Duodenal mucosa (tissue), 2 donors: ENCODE measurements around the gene XRN2.

Experiments used
- H3K27ac ChIP-seq: one replicate; pipeline ENCODE4 v1.7.0; 2013; ENCODE audit warnings: low read depth, low read length
- H3K27me3 ChIP-seq, 2 donors: one replicate each; pipeline ENCODE4 v1.7.0; 2013; ENCODE audit warnings: low read length in 2 of 2, control low read depth in 1 of 2; ENCODE audit not compliant: insufficient read depth in 2 of 2, control insufficient read depth in 1 of 2
- H3K36me3 ChIP-seq, 2 donors: one replicate each; pipeline ENCODE4 v1.7.0; 2013; ENCODE audit warnings: low read length in 2 of 2, control low read depth in 1 of 2; ENCODE audit not compliant: insufficient read depth in 2 of 2, control insufficient read depth in 1 of 2
- H3K4me1 ChIP-seq, 2 donors: one replicate each; pipeline ENCODE4 v1.7.0; 2013; ENCODE audit warnings: low read length in 2 of 2, control low read depth in 1 of 2; ENCODE audit not compliant: insufficient read depth in 2 of 2, control insufficient read depth in 1 of 2
- H3K4me3 ChIP-seq, 2 donors: one replicate each; pipeline ENCODE4 v1.7.0; 2013; ENCODE audit warnings: low read length in 2 of 2, low read depth in 1 of 2
- H3K9ac ChIP-seq, 2 donors: one replicate each; pipeline ENCODE4 v1.7.0; 2013; ENCODE audit warnings: low read length in 2 of 2, low read depth in 1 of 2
- H3K9me3 ChIP-seq, 2 donors: one replicate each; pipeline ENCODE4 v1.7.0; 2013; ENCODE audit warnings: low read length in 2 of 2, control low read depth in 1 of 2; ENCODE audit not compliant: control insufficient read depth in 1 of 2

Gene XRN2

DNA sequence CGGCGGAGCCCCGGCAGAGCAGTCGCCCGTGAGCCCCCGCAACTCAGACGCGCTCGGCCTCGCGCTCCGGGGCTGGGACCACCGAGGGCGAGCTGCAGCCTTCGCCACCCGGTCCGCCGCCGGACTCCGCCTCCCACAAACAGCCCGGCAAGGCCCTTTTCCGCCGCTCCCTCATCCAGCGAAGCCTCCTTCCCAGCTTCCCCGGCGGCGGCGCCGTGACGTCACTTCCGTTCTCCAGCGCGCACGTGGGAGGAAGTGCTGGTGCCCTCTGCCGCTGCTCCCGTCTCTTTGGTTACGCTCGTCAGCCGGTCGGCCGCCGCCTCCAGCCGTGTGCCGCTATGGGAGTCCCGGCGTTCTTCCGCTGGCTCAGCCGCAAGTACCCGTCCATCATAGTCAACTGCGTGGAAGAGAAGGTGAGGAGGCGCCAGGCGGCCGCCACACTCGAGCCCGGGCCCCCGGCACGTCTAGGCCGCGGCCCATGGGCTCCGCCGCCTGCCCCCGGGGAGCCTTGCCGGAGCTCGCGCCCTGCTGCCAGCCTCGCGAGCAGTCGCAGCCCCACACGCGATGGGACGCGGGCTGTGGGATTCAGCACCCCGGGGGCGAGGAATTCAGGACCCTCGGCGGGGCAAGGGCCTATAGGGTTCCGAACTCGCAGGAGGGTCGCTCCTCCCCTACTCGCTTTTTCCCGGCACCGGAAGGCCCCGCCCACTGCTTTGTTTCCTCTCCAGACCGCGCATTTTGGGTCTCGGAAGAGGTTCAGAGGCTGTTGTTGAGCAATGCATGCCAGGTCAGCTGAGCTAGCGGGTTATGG lies at the start of gene XRN2:
Gene XRN2 (plus strand): TSS at position 271 of the 811 bp plus-strand sequence. CDS start 68 bp downstream, at position 339.
- Histone ChIP-seq H3K9me3 (no peaks in the 10 kb centered on the region), H3K27ac (peak within 1 kb of the TSS; percentile 87), H3K27me3 (no peaks in the 10 kb centered on the region), H3K36me3 (no peaks in the 10 kb centered on the region), H3K4me1 (peaks cover 15 to 19% of the 10 kb centered on the region in 2 donors), H3K9ac (peak within 1 kb of the TSS; percentile 90 to 94), H3K4me3 (peak within 1 kb of the TSS; percentile 92 to 96)

DNA sequence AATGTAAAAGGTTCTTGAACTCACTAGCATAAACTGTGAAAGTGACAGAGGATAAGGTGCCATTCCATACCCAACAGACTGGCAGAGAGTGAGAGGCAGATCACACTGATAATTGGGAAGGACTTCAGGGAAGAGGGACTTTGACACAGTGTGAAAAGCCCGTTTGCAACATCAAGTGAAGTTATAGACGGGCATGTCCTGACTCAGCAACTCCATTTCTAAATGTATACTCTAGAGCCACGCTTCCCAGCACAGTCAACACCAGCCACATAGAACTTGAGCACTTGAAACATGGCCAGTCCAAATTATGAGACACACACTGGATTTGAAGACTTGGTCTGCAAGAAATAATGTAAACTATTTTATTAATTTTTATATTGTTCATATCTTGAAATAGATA lies 45.9 kb upstream of the XRN2 start:
- no peaks in the 10 kb centered on the region for H3K27me3 ChIP-seq
- no peaks in the 10 kb centered on the region for H3K4me1 ChIP-seq
- H3K4me3 ChIP-seq, result no peak overlapping the region
- no peaks in the 10 kb centered on the region for H3K9me3 ChIP-seq
- H3K9ac ChIP-seq, result no peak overlapping the region
- no peaks in the 10 kb centered on the region for H3K36me3 ChIP-seq
- H3K27ac ChIP-seq, result no peak overlapping the region

DNA sequence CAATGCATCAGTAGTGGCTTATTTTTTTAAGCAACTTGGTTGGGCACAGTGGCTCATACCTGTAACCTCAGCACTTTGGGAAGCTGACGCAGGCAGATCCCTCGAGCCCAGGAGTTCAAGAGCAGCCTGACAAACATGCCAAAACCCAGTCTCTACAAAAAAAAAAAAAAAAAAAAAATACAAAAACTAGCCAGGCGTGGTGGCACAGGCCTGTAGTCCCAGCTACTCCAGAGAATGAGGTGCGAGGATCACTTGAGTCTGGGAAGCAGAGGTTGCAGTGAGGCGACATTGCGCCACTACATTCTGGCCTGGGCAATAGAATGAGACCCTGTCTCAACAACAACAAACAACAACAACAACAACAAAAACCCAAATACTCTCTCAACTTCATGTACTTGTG lies 44.7 kb upstream of the XRN2 start:
- no peaks in the 10 kb centered on the region for H3K4me1 ChIP-seq

GRCh38 chr20:21259346-21259745 lies 43.8 kb upstream of the XRN2 start:
- Histone ChIP-seq H3K36me3 (no peaks in the 10 kb centered on the region), H3K9me3 (no peaks in the 10 kb centered on the region), H3K27me3 (no peaks in the 10 kb centered on the region), H3K4me3 (no peak overlapping the region), H3K9ac (no peak overlapping the region), H3K27ac (no peak overlapping the region), H3K4me1 (no peaks in the 10 kb centered on the region)

More for the DNA sequence above, 44.7 kb upstream of the XRN2 start:
- Histone ChIP-seq H3K36me3 (no peaks in the 10 kb centered on the region), H3K27me3 (no peaks in the 10 kb centered on the region), H3K4me3 (no peak overlapping the region), H3K9ac (no peak overlapping the region), H3K27ac (no peak overlapping the region), H3K9me3 (no peaks in the 10 kb centered on the region)

GRCh38 chr20:21262812-21263211 lies 40.3 kb upstream of the XRN2 start:
- no peaks in the 10 kb centered on the region for H3K36me3 ChIP-seq
- no peaks in the 10 kb centered on the region for H3K9me3 ChIP-seq
- H3K4me1 ChIP-seq, result no peaks in the 10 kb centered on the region
- H3K27me3 ChIP-seq, result no peaks in the 10 kb centered on the region
- H3K9ac ChIP-seq, result no peak overlapping the region
- no peak overlapping the region for H3K4me3 ChIP-seq
- H3K27ac ChIP-seq, result no peak overlapping the region

DNA sequence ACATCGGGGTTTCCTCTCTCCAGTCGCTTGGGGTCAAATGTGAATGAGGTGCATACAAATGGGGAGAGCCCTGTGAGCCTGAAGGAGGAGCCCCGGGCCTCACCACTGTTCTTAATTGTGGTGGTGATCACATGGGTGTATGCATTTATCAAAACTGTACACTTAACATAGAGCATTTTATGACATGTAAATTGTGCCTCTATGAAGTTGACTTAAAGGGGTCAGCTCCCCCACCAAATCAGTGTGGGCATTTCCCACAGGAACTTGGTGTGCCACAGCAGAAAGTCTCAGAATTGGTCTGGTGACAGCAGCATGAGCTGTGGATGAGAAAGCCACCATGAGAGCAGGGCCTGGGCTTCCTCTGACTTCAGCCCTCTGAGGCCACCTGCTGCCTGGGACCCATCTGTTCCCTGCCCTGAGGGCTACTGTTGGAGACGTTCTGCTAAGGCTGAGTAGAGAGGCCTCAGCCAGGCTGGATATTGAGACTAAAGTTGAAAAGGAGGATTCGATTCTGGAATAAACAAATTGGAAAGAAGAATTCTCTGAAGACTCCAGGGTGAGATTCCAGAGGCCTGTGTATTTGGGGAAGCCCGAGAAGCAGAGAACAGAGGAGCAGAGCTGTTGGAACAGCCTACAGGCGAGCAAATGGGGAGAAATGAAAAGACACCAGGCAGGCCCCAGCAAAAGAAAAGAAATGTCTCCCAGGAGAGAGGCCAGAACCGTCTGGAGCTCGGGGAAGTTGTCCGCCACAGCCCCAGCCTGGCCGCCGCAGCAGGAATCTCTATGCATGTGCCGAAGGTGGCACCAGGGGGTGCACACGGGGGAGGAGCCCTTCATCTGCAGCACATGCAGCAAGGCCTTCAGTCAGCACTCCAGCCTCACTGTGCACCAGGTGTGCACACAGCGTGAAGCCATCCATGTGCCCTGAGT lies 37.6 kb upstream of the XRN2 start:
- no peak overlapping the region for H3K27ac ChIP-seq
- H3K27me3 ChIP-seq, result peaks cover 0 to 3% of the 10 kb centered on the region in 2 donors
- no peak overlapping the region for H3K9ac ChIP-seq
- H3K4me1 ChIP-seq, result no peaks in the 10 kb centered on the region
- no peak overlapping the region for H3K4me3 ChIP-seq
- H3K9me3 ChIP-seq, result no peaks in the 10 kb centered on the region
- no peaks in the 10 kb centered on the region for H3K36me3 ChIP-seq

DNA sequence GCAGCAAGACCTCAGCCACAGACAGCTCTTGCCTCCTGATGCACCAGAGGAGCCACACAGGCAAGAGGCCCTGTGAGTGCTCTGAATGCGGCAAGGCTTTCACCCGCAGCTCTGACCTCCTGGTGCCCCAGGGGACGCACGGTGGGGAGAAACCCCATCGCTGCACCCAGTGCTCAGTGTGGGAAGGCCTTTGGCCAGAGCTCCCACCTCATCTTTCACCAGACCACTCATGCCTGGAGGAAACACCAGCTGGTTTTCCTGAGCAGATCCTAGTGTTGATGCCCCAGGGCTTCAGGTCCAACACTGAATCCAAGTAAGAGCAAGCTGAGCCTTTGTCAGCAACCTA lies 37.0 kb upstream of the XRN2 start:
- no peak overlapping the region for H3K4me3 ChIP-seq
- H3K4me1 ChIP-seq, result no peaks in the 10 kb centered on the region
- H3K27ac ChIP-seq, result no peak overlapping the region
- H3K36me3 ChIP-seq, result no peaks in the 10 kb centered on the region
- no peaks in the 10 kb centered on the region for H3K9me3 ChIP-seq
- peaks cover 0 to 3% of the 10 kb centered on the region in 2 donors for H3K27me3 ChIP-seq
- no peak overlapping the region for H3K9ac ChIP-seq

DNA sequence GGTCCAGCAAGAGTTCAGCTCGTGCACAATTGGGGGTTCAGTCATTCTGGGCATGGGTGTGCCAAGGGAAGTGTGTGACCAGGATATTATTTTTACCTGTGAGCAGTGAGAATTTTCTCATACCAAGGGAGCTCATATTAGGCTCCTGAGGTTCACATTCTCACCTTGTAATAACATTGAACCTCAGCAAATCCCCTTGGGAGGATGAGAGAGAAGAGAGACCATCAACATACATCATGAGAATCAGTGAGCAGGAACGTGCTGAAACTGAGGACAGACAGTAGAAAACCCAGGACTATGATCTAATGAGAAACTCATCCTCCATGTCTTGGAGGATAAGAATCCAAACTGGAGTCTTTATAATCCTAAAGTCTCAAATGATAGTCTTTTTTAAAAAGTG lies 33.4 kb upstream of the XRN2 start:
- no peaks in the 10 kb centered on the region for H3K36me3 ChIP-seq
- no peak overlapping the region for H3K4me3 ChIP-seq
- H3K27me3 ChIP-seq, result peaks cover 0 to 3% of the 10 kb centered on the region in 2 donors
- H3K27ac ChIP-seq, result no peak overlapping the region
- H3K9ac ChIP-seq, result no peak overlapping the region
- H3K4me1 ChIP-seq, result no peaks in the 10 kb centered on the region
- H3K9me3 ChIP-seq, result peaks cover 0 to 7% of the 10 kb centered on the region in 2 donors

DNA sequence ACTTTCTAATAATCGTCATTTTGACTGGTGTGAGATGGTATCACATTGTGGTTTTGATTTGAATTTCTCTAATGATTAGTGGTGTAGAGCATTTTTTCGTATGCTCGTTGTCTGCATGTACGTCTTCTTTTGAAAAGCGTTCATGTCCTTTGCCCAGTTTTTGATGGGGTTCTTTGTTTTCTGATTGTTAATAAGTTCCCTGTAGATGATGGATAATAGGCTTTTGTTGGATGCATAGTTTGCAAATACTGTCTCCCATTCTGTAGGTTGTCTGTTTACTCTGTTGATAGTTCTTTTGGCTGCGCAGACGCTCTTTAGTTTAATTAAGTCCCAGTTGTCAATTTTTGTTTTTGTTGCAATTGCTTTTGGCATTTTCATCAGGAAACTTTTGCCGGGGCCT lies 32.3 kb upstream of the XRN2 start:
- Histone ChIP-seq H3K36me3 (no peaks in the 10 kb centered on the region), H3K9me3 (peaks cover 0 to 7% of the 10 kb centered on the region in 2 donors), H3K27ac (no peak overlapping the region), H3K4me3 (no peak overlapping the region), H3K9ac (no peak overlapping the region), H3K27me3 (peaks cover 0 to 3% of the 10 kb centered on the region in 2 donors), H3K4me1 (no peaks in the 10 kb centered on the region)

GRCh38 chr20:21272279-21272678 lies 30.9 kb upstream of the XRN2 start:
- H3K4me1 ChIP-seq, result no peaks in the 10 kb centered on the region
- H3K27ac ChIP-seq, result no peak overlapping the region
- no peak overlapping the region for H3K9ac ChIP-seq
- H3K4me3 ChIP-seq, result no peak overlapping the region
- no peaks in the 10 kb centered on the region for H3K36me3 ChIP-seq
- peaks cover 0 to 3% of the 10 kb centered on the region in 2 donors for H3K27me3 ChIP-seq
- H3K9me3 ChIP-seq, result peaks cover 0 to 7% of the 10 kb centered on the region in 2 donors
